ENCODE measurements around the gene ACER3. TPM values are rescaled to one million over a fixed set of nuclear protein-coding genes. Genes with fewer than 3 reads are reported as not detected.

The ACER3 gene
- total and polyA plus RNA-seq, 11 donors: 3.2 to 17.0 (median 9.8) TPM

DNA sequence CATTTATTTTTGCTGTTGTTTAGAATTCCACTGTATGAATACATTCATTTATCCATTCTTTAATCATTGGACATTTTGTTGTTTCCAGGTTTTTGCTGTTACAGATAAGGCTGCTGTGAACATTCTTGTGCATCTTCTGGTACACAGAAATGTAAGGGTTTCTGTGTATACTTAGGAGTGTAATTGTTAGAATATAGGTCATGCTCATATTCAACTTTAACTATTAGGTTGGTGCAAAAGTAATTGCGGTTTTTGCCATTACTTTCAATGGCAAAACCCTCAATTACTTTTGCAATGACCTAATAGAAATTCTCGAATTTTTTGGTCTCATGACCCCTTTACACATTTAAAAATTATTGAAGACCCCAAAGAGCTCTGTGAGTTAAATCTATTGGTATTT lies 17.3 kb downstream of the ACER3 start:
- TF ChIP-seq CTCF (IDR thresholded peaks at IDR 0.05) (no peak), POLR2A (IDR thresholded peaks at IDR 0.05) (no peak)
- DNase-seq (no peak), ATAC-seq (no peak)
- WGBS, 4 donors: 88 to 94% (median 93%) methylated on average over 2 of the region's 2 CpGs
- intact Hi-C loops (cut with DNase I): no loop called here
- peaks cover 0 to 13% (median 5%) of the 10 kb centered on the region in 12 donors for H3K4me1 ChIP-seq
- no peaks in the 10 kb centered on the region for H3K9me3 ChIP-seq
- no peaks in the 10 kb centered on the region for H3K27me3 ChIP-seq
- H3K27ac ChIP-seq: no peak overlapping the region
- no peaks in the 10 kb centered on the region for H3K36me3 ChIP-seq
- H3K4me3 ChIP-seq: no peak overlapping the region

- 50 to 55% (median 52%) methylated on average over 2 of the region's 2 CpGs for WGBS, 4 donors
- Histone ChIP-seq H3K4me3 (no peak overlapping the region), H3K27me3 (no peaks in the 10 kb centered on the region), H3K9me3 (no peaks in the 10 kb centered on the region), H3K27ac (no peak overlapping the region), H3K4me1 (peaks cover 0 to 32% (median 8%) of the 10 kb centered on the region in 12 donors), H3K36me3 (no peaks in the 10 kb centered on the region)
- no peak for DNase-seq
- intact Hi-C loops (cut with DNase I): no loop called here
- TF ChIP-seq POLR2A (IDR thresholded peaks at IDR 0.05): no peak
- TF ChIP-seq CTCF (IDR thresholded peaks at IDR 0.05): peak in 2 of 12 donors; percentile 9 to 13
- peak in 2 of 4 donors; percentile 24 to 61 for ATAC-seq
Measured at GRCh38 chr11:76880314-76880713, 19.6 kb downstream of the ACER3 start.

GRCh38 chr11:76880956-76881355 lies 20.2 kb downstream of the ACER3 start:
- 91 to 98% (median 98%) methylated on average over 4 of the region's 4 CpGs for WGBS, 4 donors
- no peak overlapping the region for H3K4me3 ChIP-seq
- H3K27me3 ChIP-seq: no peaks in the 10 kb centered on the region
- no peaks in the 10 kb centered on the region for H3K36me3 ChIP-seq
- TF ChIP-seq POLR2A (IDR thresholded peaks at IDR 0.05) (no peak), CTCF (IDR thresholded peaks at IDR 0.05) (no peak)
- peaks cover 0 to 39% (median 10%) of the 10 kb centered on the region in 12 donors for H3K4me1 ChIP-seq
- DNase-seq (no peak), ATAC-seq (no peak)
- intact Hi-C loops (cut with DNase I): no loop called here
- no peak overlapping the region for H3K27ac ChIP-seq
- no peaks in the 10 kb centered on the region for H3K9me3 ChIP-seq

- no peaks in the 10 kb centered on the region for H3K9me3 ChIP-seq
- no peak for TF ChIP-seq POLR2A (IDR thresholded peaks at IDR 0.05)
- no peak for TF ChIP-seq CTCF (IDR thresholded peaks at IDR 0.05)
- no peak overlapping the region for H3K27ac ChIP-seq
- intact Hi-C loops (cut with DNase I): no loop called here
- WGBS, 4 donors: 77 to 80% (median 79%) methylated on average over 9 of the region's 9 CpGs
- peaks cover 0 to 32% (median 10%) of the 10 kb centered on the region in 12 donors for H3K4me1 ChIP-seq
- H3K36me3 ChIP-seq: no peaks in the 10 kb centered on the region
- no peaks in the 10 kb centered on the region for H3K27me3 ChIP-seq
- DNase-seq: peak in 2 of 5 donors; percentile 29 to 46
- peak in 3 of 4 donors; percentile 33 to 68 (median 50) for ATAC-seq
- no peak overlapping the region for H3K4me3 ChIP-seq
Measured at GRCh38 chr11:76885390-76886097, 24.8 kb downstream of the ACER3 start.

Measured in heart left ventricle (tissue), 16 donors.